Neural progenitor cell (in vitro differentiated cells): ENCODE measurements around the gene SEMA7A. TPM values are rescaled to one million over a fixed set of nuclear protein-coding genes. Genes with fewer than 3 reads are reported as not detected.

Experiments
- DNase-seq: peaks from one replicate; pipeline ENCODE4 v3.0.0-alpha.2; 2016; ENCODE audit warnings: low spot score
- H2AFZ ChIP-seq: fragments of 200-600 bp; sonication (generic); replicated peaks from 2 replicates; pipeline ENCODE4 v1.6.1; 2016; ENCODE audit warnings: antibody characterized with exemption
- H3F3A ChIP-seq: fragments of 200-600 bp; sonication (generic); 2 replicates; pipeline ENCODE4 v1.6.1; 2016; ENCODE audit warnings: antibody characterized with exemption, low read depth
- H3K27ac ChIP-seq: fragments of 200-600 bp; sonication (generic); 2 replicates; pipeline ENCODE4 v1.5.1; 2016; ENCODE audit warnings: mild to moderate bottlenecking
- H3K27me3 ChIP-seq: fragments of 200-600 bp; sonication (generic); 2 replicates; pipeline ENCODE4 v1.6.1; 2016; ENCODE audit warnings: mild to moderate bottlenecking, moderate library complexity
- H3K36me3 ChIP-seq: fragments of 200-600 bp; sonication (generic); 2 replicates; pipeline ENCODE4 v1.5.1; 2016
- H3K4me1 ChIP-seq: fragments of 200-600 bp; sonication (generic); 2 replicates; pipeline ENCODE4 v1.6.1; 2016; ENCODE audit warnings: mixed run types
- H3K4me2 ChIP-seq: fragments of 200-600 bp; sonication (generic); 2 replicates; pipeline ENCODE4 v1.6.1; 2016
- H3K4me3 ChIP-seq: fragments of 200-600 bp; sonication (generic); 2 replicates; pipeline ENCODE4 v1.5.1; 2016
- H3K79me2 ChIP-seq: fragments of 200-600 bp; sonication (generic); 2 replicates; pipeline ENCODE4 v1.6.1; 2016; ENCODE audit warnings: low read depth
- H3K9ac ChIP-seq: fragments of 200-600 bp; sonication (generic); 2 replicates; pipeline ENCODE4 v1.6.1; 2016
- H3K9me3 ChIP-seq: fragments of 200-600 bp; sonication (generic); 2 replicates; pipeline ENCODE4 v1.5.1; 2016; ENCODE audit warnings: low read depth
- H4K20me1 ChIP-seq: fragments of 200-600 bp; sonication (generic); 2 replicates; pipeline ENCODE4 v1.6.1; 2016; ENCODE audit warnings: low read depth
- H3K27ac Mint-ChIP-seq: 3 replicates; pipeline ENCODE4 v1.8.0; 2021; ENCODE audit warnings: mixed read lengths
- H3K27me3 Mint-ChIP-seq: 2 replicates; pipeline ENCODE4 v1.8.0; 2022; ENCODE audit warnings: low read depth, mild to moderate bottlenecking, inconsistent platforms, moderate library complexity, mixed read lengths; ENCODE audit not compliant: insufficient read depth
- H3K36me3 Mint-ChIP-seq: 3 replicates; pipeline ENCODE4 v1.8.0; 2021; ENCODE audit warnings: mixed read lengths
- H3K4me1 Mint-ChIP-seq: 3 replicates; pipeline ENCODE4 v1.8.0; 2021; ENCODE audit warnings: mixed read lengths
- H3K4me3 Mint-ChIP-seq: 3 replicates; pipeline ENCODE4 v1.8.0; 2021; ENCODE audit warnings: mild to moderate bottlenecking, moderate library complexity, mixed read lengths
- H3K9me3 Mint-ChIP-seq: 3 replicates; pipeline ENCODE4 v1.8.0; 2020; ENCODE audit warnings: mixed read lengths
- EZH2 ChIP-seq: fragments of 200-600 bp; sonication (generic); IDR thresholded peaks from 2 replicates; pipeline ENCODE4 v1.6.1; 2017; ENCODE audit warnings: antibody characterized with exemption, mild to moderate bottlenecking, moderate library complexity
- EZH2phosphoT487 ChIP-seq: fragments of 200-600 bp; sonication (generic); IDR thresholded peaks from 2 replicates; pipeline ENCODE4 v1.6.1; 2017; ENCODE audit warnings: antibody characterized with exemption
- total RNA-seq: library from RNA; depleted of rRNA; stranded (reverse); fragments of >200 nt; gene quantifications from 2 replicates; pipeline ENCODE4 v1.2.3, GENCODE V29; 2015; ENCODE audit warnings: low replicate concordance
- TF ChIP-seq, protein P1 (sequence below): fragments of 200-600 bp; sonication (generic); IDR thresholded peaks from 2 replicates; pipeline ENCODE4 v1.5.1; 2017; ENCODE audit warnings: antibody characterized with exemption, mild to moderate bottlenecking

Gene SEMA7A
- total RNA-seq, 1 donor from 2014 or later: 3.5 TPM

DNA sequence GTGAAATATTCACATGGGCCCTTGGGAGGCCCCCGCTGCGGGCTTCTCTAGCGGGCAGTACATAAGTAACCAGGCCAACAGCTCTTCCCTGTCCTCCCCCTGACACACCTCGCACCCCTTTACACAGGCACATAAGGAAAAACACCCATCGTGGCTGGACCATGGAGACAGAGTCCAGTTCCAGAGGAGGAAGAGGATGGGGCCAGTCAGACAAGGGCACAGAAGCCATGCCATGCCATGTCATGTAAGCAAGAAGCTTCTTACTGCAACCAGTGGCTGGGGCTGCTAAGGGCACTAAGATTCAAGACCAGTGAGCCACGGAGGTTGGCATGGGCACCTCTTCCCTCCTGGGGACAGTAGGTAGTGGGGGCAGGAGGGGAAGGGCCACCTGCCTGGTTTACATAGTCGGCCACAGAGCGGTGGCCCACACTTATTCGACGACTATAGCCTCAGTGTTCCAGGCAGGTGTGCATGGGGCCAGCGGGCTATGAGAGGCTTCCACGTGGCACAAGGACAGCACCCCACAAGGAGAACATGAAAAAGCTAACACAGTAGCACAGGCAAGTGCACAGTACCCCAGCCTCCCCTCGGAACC lies 60.6 kb downstream of the SEMA7A start:
- H3K36me3 Mint-ChIP-seq: no peaks in the 10 kb centered on the region
- no peak overlapping the region for H3K27ac Mint-ChIP-seq
- peak overlapping the region; percentile 96 for H3K4me2 ChIP-seq
- H3K79me2 ChIP-seq: no peaks in the 10 kb centered on the region
- H3K4me3 Mint-ChIP-seq: peak overlapping the region; percentile 86
- H3K4me1 Mint-ChIP-seq: peaks cover 24% of the 10 kb centered on the region
- DNase-seq: no peak
- peaks cover 19% of the 10 kb centered on the region for H3F3A ChIP-seq
- H3K9me3 Mint-ChIP-seq: no peaks in the 10 kb centered on the region
- no peaks in the 10 kb centered on the region for H4K20me1 ChIP-seq
- no peak overlapping the region for H3K9ac ChIP-seq
- TF ChIP-seq EZH2phosphoT487 (no peak), EZH2 (no peak)
- TF ChIP-seq, protein P1, sequence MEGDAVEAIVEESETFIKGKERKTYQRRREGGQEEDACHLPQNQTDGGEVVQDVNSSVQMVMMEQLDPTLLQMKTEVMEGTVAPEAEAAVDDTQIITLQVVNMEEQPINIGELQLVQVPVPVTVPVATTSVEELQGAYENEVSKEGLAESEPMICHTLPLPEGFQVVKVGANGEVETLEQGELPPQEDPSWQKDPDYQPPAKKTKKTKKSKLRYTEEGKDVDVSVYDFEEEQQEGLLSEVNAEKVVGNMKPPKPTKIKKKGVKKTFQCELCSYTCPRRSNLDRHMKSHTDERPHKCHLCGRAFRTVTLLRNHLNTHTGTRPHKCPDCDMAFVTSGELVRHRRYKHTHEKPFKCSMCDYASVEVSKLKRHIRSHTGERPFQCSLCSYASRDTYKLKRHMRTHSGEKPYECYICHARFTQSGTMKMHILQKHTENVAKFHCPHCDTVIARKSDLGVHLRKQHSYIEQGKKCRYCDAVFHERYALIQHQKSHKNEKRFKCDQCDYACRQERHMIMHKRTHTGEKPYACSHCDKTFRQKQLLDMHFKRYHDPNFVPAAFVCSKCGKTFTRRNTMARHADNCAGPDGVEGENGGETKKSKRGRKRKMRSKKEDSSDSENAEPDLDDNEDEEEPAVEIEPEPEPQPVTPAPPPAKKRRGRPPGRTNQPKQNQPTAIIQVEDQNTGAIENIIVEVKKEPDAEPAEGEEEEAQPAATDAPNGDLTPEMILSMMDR: no peak
- H3K36me3 ChIP-seq: no peaks in the 10 kb centered on the region
- H3K9me3 ChIP-seq: no peaks in the 10 kb centered on the region
- H3K27me3 ChIP-seq: peaks cover 46% of the 10 kb centered on the region
- H3K4me1 ChIP-seq: peaks cover 19% of the 10 kb centered on the region
- peak overlapping the region; percentile 66 for H2AFZ ChIP-seq
- no peak overlapping the region for H3K4me3 ChIP-seq
- no peak overlapping the region for H3K27ac ChIP-seq
- H3K27me3 Mint-ChIP-seq: peaks cover 21% of the 10 kb centered on the region

DNA sequence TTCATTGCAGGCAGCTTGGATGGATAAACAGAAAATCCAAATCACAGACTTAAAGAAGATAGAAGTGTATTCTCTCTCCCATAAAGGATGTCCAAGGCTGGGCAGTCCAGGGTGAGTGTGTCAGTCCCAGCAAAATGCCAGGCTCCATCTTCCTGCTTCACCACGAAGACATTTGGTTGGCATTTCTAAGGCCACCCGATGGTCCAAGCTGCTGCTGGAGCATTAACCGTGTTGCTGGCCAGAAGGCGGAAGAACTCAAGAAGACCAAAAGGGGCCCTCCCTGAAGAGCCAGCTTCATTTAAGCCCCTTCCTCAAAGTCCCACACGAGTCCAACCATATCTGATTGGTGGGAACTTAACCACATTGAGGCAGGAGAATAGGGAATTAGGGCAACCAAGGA lies 63.3 kb downstream of the SEMA7A start:
- Mint-ChIP-seq H3K27ac (no peak overlapping the region), H3K4me3 (no peak overlapping the region), H3K9me3 (no peaks in the 10 kb centered on the region), H3K4me1 (peaks cover 27% of the 10 kb centered on the region), H3K27me3 (peaks cover 19% of the 10 kb centered on the region), H3K36me3 (no peaks in the 10 kb centered on the region)
- Histone ChIP-seq H3K4me3 (no peak overlapping the region), H4K20me1 (no peaks in the 10 kb centered on the region), H3K4me1 (peaks cover 19% of the 10 kb centered on the region), H3K9me3 (no peaks in the 10 kb centered on the region), H3K4me2 (peak overlapping the region; percentile 33), H3K9ac (no peak overlapping the region), H3K79me2 (no peaks in the 10 kb centered on the region), H3F3A (peaks cover 21% of the 10 kb centered on the region), H3K27ac (no peak overlapping the region), H3K27me3 (peaks cover 69% of the 10 kb centered on the region), H3K36me3 (no peaks in the 10 kb centered on the region), H2AFZ (no peak overlapping the region)
- no peak for DNase-seq
- TF ChIP-seq EZH2phosphoT487 (no peak), EZH2 (no peak)
- TF ChIP-seq, protein P1: no peak

GRCh38 chr15:74369756-74370155 lies 64.0 kb downstream of the SEMA7A start:
- TF ChIP-seq, protein P1: no peak
- TF ChIP-seq EZH2: no peak
- Histone ChIP-seq H3K4me3 (no peak overlapping the region), H3K4me1 (peaks cover 25% of the 10 kb centered on the region), H3K79me2 (no peaks in the 10 kb centered on the region), H3K27me3 (peaks cover 69% of the 10 kb centered on the region), H3K36me3 (no peaks in the 10 kb centered on the region), H3F3A (peaks cover 24% of the 10 kb centered on the region), H3K9ac (no peak overlapping the region), H3K9me3 (no peaks in the 10 kb centered on the region), H4K20me1 (no peaks in the 10 kb centered on the region), H3K27ac (no peak overlapping the region), H3K4me2 (no peak overlapping the region), H2AFZ (no peak overlapping the region)
- Mint-ChIP-seq H3K27ac (no peak overlapping the region), H3K4me1 (peaks cover 27% of the 10 kb centered on the region), H3K4me3 (no peak overlapping the region), H3K36me3 (no peaks in the 10 kb centered on the region), H3K27me3 (peaks cover 25% of the 10 kb centered on the region), H3K9me3 (no peaks in the 10 kb centered on the region)
- no peak for DNase-seq
